ENCODE data around the gene LTBP1. TPM values are rescaled to one million over a fixed set of nuclear protein-coding genes. Genes with fewer than 3 reads are reported as not detected.
"Not testable (repeated sequence)": the region's sequence is repeated elsewhere in the genome, so short reads cannot be mapped to it uniquely, and the experiment has no call there.

The LTBP1 gene
- total RNA-seq, 2 experiments from 2014 or later: 61.1 to 82.6 TPM

GRCh38 chr2:33230842-33231241 lies 284.1 kb downstream of the LTBP1 start:
- intact Hi-C loops (cut with micrococcal nuclease; ENCODE audit: unreplicated experiment): no loop called here
- Histone ChIP-seq H3K9me3 (ENCODE audit: low read length) (no peaks in the 10 kb centered on the region), H3K4me1 (ENCODE audit: insufficient read depth, low read length, poor library complexity, severe bottlenecking) (no peaks in the 10 kb centered on the region), H3K4me3 (ENCODE audit: low read depth, low read length, poor library complexity, severe bottlenecking) (no peak overlapping the region), H3K79me2 (ENCODE audit: insufficient read depth, low read depth, low read length) (no peaks in the 10 kb centered on the region), H2AFZ (ENCODE audit: low read length) (no peak overlapping the region), H3K27ac (ENCODE audit: low read depth, low read length, poor library complexity, severe bottlenecking) (no peak overlapping the region), H4K20me1 (ENCODE audit: insufficient read depth, low read length) (no peaks in the 10 kb centered on the region), H3K9me2 (ENCODE audit: insufficient read depth, low read length) (no peaks in the 10 kb centered on the region), H3K4me2 (ENCODE audit: low read length) (no peak overlapping the region), H3K36me3 (ENCODE audit: insufficient read depth, low read length) (peaks cover 38% of the 10 kb centered on the region)
- no TSS peak for BruUV-seq (replicated peaks)
- CTCF ChIA-PET (ENCODE audit: unreplicated experiment): no interaction called here
- no peak for TF ChIP-seq CTCF (conservative IDR thresholded peaks at IDR 0.05; ENCODE audit: low read length)
- TF ChIP-seq EZH2phosphoT487 (IDR thresholded peaks at IDR 0.05; ENCODE audit: borderline replicate concordance, low read depth, low read length): no peak
- no peak for DNase-seq (ENCODE audit: low spot score)
- POLR2A ChIA-PET: interaction anchor here (0.6 to 1.3 kb wide), 2 partner anchors 12 to 1393 kb away, joined by 3 to 5 read pairs; no protein-coding TSS in a partner anchor

GRCh38 chr2:33235559-33235958 lies 288.8 kb downstream of the LTBP1 start:
- H3K27ac ChIP-seq (ENCODE audit: low read depth, low read length, poor library complexity, severe bottlenecking); BruUV-seq (replicated peaks); H3K79me2 ChIP-seq (ENCODE audit: insufficient read depth, low read depth, low read length); CTCF ChIA-PET (ENCODE audit: unreplicated experiment); H3K4me3 ChIP-seq (ENCODE audit: low read depth, low read length, poor library complexity, severe bottlenecking); H3K9me2 ChIP-seq (ENCODE audit: insufficient read depth, low read length); DNase-seq (ENCODE audit: low spot score); H3K4me1 ChIP-seq (ENCODE audit: insufficient read depth, low read length, poor library complexity, severe bottlenecking); POLR2A ChIA-PET; H2AFZ ChIP-seq (ENCODE audit: low read length); H3K4me2 ChIP-seq (ENCODE audit: low read length); intact Hi-C loops (cut with micrococcal nuclease; ENCODE audit: unreplicated experiment); H3K9me3 ChIP-seq (ENCODE audit: low read length); H4K20me1 ChIP-seq (ENCODE audit: insufficient read depth, low read length): not testable (repeated sequence)
- H3K36me3 ChIP-seq (ENCODE audit: insufficient read depth, low read length): peaks cover 33% of the 10 kb centered on the region

GRCh38 chr2:33236482-33237385 lies 290.0 kb downstream of the LTBP1 start:
- Histone ChIP-seq H3K27ac (ENCODE audit: low read depth, low read length, poor library complexity, severe bottlenecking) (no peak overlapping the region), H3K9me3 (ENCODE audit: low read length) (no peaks in the 10 kb centered on the region), H4K20me1 (ENCODE audit: insufficient read depth, low read length) (no peaks in the 10 kb centered on the region), H3K4me1 (ENCODE audit: insufficient read depth, low read length, poor library complexity, severe bottlenecking) (peaks cover 9% of the 10 kb centered on the region), H3K79me2 (ENCODE audit: insufficient read depth, low read depth, low read length) (no peaks in the 10 kb centered on the region), H2AFZ (ENCODE audit: low read length) (no peak overlapping the region), H3K4me3 (ENCODE audit: low read depth, low read length, poor library complexity, severe bottlenecking) (no peak overlapping the region), H3K36me3 (ENCODE audit: insufficient read depth, low read length) (peaks cover 27% of the 10 kb centered on the region), H3K4me2 (ENCODE audit: low read length) (no peak overlapping the region), H3K9me2 (ENCODE audit: insufficient read depth, low read length) (no peaks in the 10 kb centered on the region)
- no peak for TF ChIP-seq CTCF (conservative IDR thresholded peaks at IDR 0.05; ENCODE audit: low read length)
- no TSS peak for BruUV-seq (replicated peaks)
- intact Hi-C loops (cut with micrococcal nuclease; ENCODE audit: unreplicated experiment): no loop called here
- no peak for DNase-seq (ENCODE audit: low spot score)
- ChIA-PET CTCF (ENCODE audit: unreplicated experiment) (no interaction called here), POLR2A (no interaction called here)
